ENCODE results near the gene BBLN.

BBLN gene

DNA sequence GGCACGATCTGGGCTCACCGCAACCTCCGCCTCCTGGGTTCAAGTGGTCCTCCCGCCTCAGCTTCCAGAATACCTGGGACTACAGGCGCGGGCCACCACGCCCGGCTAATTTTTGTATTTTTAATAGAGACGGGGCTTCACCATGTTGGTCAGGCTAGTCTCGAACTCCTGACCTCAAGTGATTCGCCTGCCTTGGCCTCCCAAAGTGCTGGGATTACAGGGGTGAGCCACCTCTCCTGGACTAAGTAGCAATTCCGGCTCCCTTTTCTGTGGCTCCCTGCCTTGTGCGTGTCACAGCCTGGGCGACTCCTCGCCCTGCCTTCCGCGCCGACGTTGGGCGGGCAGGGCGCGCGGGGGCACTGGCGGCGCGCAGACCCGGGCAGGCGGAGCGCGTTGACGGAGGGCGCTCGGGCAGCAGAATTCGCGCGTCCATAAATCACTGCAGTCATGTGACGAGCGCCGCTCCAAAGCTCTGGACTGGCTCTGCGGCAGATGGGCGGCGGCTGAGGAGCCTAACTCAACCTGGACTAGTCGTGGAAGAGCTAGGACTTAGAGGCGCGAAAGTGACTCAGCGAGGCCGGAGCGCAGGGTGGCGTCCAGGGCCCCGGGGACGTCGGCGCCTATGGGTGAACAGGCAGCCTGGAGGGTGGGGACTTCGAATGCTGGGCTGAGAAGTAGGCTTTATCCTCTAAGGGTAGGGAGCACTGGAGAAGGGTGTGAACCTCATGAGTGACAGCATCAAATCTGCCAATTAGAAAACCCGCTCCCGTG is 32.7 kb downstream of the BBLN start:
- DNase-seq: peak; percentile 34 to 79

DNA sequence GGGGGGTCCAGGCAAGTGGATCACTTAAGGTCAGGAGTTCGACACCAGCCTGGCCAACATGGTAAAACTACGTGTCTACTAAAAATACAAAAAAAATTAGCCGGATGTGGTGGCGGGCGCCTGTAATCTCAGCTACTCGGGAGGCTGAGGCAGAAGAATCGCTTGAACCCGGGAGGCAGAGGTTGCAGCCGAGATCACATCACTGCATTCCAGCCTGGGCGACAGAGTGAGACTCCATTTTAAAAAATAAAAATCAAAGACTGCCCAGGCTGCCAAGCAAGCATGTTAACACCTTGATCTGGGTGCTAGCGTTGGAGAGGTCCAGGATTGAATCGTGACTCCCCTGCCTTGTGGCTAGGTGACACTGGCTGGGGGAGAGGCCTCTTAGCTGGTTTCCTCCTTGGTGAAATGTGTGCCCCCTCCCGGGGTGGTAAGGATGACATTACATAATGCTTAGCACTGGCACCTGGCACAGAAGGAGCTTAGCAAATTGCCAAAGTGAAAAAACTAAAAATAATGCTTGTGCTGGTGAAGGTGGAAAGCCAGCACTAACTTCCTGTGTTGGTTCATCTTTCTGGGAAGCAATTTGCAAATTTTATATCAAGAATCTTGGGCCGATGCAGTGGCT is 33.5 kb downstream of the BBLN start:
- DNase-seq: no peak

DNA sequence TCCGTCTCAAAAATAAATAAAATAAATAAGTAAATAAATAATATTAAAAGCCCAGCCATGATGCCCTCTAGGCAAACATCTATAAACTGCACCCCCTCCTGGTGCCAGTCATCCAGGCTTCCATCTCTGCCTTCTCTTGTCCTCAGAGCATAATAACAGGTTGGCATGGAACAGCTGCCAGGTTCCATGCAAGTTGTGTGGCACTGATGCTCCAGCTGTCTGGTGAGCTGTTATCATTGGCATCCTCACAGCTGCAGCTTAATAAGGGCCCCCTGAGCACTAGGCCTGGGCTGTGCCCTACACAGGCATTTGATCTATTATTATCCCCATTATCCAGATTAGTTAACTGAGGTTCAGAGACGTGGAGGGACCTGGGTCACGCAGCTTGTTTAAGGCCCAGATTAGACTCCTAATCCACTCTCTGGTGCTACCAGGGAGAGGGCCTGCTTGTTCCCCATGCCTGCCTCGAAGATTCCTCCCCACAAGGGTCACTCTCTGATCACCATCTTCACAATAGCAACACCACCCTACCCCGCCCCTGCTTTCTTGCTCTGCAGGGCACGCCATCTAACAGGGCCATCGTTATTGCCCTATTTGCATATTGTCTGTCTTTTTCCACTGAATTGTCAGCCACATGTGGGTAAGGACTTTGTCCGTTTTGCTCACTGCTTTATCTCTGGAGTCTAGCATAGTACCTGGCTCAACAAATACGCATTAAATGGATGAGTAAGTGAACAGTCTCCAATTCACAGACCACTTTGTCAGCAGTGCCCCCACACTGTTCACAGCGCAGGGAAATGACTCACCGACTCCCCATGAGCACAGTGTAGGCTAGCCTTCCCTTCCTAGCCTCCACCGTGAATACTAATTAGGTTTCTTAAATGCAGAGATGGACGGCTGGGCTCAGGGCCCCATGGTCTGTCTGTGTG is 41.6 kb downstream of the BBLN start:
- DNase-seq: no peak

DNA sequence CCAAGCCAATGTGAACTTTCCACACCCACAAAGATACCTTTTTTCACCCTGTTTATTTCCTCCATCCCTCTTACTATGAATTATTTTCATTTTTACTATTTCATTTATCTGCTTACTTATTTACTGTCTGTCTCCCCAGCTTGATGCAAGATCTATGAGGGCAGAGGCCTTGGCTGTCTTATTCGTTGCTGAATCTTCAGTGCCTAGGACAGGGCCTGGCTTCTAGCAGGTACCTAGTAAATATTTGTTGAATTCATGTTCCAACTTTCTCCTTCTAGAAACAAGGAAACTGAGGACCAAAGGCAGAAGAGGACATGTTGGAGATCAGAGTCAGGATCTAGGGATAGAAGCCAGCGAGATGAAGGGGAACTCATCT is 42.6 kb downstream of the BBLN start:
- no peak for DNase-seq

DNA sequence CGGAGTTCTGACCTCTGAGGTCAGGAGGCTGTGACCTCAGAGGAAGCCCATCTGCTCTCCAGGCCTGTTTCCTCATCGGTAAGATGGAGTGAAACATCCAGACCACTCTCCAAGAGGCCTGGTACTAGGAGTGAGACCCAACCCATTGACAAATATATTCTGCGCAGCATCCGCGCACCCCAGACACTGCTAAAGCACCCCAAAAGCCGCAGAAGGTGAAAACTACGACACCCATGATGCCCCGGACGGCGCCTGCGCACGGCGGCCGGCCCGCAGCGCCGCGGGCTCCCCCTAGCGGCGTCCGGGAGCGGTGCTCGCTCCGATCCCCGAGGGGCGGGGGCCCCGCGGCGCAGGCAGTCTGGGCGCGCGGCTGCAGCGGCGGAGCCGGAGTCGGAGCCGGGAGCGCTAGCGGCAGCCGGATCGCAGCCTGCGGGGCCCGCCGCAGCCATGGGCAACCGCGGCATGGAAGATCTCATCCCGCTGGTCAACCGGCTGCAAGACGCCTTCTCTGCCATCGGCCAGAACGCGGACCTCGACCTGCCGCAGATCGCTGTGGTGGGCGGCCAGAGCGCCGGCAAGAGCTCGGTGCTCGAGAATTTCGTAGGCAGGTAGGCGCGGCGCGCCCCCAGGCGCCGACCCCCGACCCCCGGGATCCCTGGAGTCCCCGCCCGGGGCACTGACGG is 43.1 kb downstream of the BBLN start, which contains the start of gene DNM1:
TSS of gene DNM1 (plus strand) at position 356 of the 683 bp plus-strand sequence. CDS start at position 448, 92 bp downstream.
- DNase-seq: peak; percentile 6 to 23

DNA sequence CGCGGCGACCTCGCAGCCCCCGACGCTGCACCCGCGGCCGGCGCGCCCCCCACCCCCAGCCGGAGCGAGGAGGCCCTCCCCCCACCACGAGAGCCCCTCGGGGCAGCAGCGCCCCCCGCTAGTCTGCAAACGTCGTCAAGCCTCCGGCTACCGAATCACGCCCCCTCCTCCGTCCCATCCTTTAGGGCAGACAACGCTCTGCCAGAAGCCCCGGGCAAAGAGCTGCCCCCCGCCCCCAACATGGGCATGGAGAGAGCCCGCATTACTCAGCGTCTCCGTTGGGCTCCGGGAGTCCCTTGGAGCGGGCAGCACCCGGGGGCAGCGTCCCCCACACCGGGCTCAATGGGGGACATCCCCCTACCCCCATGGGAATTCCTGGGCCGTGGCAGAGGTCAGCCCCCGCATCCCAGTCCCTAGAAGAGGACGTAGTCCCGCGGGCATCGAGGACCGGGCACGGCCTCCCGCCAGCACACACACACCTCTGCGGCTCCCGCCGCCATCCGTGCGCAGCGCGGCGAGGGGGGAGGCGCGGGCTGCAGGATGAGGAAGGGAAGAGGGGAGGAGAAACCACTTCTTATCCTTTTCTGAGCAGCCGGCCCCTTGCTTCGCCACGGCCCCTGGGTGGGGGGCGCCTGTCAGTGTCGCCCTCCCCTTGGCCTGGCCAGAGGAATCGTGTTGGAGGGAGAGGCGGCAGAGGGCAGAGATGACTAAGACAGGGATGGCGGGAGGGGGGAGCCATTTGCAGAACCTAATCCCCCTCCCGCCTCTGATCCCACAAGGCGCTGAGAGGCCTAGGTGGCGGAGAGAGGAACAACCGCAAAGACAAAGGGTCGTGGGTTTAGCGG is 43.9 kb downstream of the BBLN start:
- no peak for DNase-seq

DNA sequence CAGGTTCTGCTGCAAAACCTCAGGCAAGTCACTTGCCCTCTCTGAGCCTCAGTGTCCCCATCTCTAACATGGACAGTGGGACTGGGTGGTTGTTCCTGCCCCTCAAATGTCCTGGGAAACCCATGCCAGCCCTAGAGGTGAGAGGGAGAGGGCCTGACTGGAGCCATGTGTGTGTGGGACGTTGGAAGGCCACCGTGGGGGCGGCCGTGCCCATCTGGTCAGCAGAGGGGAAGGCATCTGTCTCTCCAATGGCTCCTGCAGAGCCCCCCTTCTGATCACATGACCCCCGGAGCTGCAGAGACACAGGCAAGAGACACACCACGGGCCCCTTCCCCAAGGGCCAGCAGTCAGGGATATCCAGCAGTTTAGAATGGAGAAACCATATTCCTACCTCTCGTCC is 44.8 kb downstream of the BBLN start:
- DNase-seq: no peak

DNA sequence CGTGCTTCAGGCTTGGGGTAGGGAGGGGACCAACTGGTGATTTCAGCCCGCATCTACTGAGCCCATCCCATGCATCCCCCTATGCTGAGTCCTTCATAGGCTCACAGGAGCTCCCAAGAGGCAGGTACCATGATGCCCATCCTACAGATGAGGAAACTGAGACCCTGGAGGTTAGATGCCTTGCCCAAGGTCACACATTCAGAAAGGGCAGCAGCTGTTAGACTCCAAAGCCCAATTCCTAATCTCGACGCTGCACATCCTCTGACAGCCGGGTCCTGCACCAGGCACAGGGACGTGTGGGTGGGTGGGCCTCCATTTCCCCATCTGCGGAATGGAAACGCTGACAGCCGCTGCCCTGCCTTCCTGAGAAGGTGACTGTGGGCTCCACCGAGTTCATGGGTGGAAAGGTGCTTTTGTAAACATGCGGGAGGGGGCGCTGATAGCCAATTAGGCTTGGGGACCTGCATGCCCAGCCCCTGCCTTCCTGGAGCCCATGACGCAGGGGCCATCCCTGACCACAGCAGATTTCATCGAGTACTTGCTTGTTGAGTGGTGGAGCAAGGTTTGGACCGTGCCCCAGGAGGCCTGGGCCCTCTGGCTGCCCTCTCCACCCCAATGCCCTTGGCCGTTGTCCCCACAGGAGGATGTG is 45.4 kb downstream of the BBLN start:
- no peak for DNase-seq

DNA sequence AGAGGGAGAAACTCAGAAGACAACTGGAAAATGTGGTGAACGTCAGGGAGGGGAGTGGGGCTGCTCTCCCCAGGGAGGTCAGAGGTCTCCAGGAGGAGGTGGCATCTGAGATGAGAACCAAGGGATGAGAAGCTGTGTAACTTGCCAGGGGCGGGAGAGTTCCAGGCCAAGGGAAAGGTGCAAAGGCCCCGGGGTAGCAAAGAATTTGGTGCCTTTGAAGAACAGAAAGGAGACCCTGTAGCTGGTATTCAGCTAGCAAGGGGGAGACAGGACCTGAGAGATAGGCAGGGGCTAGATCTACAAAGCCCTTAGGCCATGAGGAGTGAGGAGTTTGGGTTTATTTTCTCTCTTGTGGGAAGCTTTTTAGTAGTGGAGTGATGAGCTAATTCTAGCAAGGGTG is 46.4 kb downstream of the BBLN start:
- no peak for DNase-seq

DNA sequence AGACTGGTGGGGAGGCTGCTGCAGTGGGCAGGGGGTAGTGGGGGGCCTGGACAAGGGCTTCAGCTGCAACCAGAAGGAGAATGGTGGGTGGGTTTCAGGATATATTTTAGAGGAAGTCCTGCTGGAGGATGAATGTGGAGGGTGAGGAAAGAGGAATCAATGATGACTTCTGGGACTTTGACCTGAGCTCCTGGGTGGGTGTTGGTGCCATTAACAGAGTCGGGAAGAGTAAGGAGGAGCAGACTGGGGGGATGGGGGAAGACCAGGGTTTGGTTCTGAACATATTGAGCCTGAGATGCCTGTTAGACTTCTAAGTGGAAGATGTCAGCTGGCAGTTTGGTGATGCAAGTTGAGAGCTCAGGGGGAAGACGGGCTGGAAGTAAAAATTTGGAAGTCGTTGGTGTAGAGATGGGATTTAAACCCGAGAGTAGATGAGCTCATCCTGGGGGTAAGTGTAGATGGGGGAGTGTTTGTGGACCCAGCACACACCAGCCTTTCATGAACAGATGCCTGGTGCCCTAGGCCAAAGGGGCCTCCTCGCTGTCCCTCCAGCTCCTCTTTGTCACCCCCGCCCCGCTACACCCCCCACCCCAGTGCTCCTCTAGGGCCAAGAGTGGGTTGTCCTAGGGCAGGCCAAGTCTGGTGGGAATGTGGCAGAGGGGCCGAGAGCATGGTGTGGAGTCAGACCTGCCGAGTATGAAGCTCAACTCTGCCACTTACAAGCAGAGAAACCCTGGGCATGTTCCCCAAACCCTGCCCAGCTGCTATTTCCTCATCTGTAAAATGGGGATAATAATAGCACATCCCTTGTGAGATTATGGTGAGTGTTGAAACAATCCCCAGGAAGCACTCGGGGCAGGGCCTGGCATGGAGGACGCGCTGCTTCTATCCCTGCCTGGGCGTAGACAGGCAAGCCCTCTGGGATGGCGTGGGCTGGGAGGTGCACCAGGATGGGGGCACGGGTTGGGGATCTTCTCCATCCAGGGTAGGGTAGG is 47.1 kb downstream of the BBLN start:
- DNase-seq: no peak

DNA sequence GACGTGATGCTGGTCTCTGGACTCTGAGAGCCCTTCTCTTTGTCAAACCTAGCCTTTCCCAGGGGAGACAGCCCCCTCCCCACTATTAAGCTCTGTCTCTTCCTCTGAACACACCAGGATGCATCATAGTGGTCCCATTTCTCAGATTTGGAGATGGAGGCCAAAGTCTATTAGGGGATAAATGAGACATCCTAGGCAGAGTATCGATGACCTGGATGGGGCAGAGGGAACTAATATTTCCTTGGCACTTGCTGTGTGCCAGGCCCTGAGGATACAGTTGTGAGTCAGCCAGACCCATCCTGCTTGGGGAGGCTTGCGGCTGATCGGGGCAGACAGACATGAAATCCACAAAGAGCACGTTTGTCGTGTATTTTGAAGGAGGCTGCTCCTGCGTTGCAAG is 48.3 kb downstream of the BBLN start:
- DNase-seq: no peak

DNA sequence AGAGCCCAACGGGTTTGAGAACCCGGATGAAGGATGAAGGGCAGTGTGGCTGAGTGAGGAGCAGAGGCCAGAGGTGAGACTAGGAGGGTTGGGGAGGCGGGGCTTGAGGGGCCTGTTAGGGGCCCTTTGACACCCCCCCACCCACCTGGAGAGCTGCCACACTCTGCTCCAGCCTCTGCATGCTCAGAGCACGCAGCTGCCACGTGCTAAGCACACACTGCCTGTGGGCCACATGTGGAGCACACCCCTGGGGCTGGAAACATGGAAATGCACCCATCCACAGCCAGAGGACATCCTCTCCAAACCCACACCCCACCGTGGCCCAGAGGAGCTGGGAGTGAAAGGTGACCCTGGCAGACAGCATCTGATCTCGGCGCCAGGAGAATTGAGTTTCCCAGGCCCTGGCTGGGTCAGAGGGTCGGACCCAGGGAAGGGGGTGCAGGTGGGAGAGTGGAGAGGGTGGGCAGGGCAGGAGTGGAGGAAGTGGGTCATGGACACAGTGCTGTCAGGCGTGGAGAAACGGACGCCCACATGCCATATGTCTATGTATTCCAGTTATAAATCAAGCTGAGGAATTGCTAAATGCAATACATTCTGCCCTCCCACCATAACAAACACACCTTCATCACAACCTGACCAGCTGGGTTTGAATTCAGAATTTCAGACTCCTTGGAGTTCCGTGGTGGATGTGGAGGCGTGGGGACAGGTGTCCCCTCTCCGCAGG is 49.0 kb downstream of the BBLN start:
- no peak for DNase-seq

DNA sequence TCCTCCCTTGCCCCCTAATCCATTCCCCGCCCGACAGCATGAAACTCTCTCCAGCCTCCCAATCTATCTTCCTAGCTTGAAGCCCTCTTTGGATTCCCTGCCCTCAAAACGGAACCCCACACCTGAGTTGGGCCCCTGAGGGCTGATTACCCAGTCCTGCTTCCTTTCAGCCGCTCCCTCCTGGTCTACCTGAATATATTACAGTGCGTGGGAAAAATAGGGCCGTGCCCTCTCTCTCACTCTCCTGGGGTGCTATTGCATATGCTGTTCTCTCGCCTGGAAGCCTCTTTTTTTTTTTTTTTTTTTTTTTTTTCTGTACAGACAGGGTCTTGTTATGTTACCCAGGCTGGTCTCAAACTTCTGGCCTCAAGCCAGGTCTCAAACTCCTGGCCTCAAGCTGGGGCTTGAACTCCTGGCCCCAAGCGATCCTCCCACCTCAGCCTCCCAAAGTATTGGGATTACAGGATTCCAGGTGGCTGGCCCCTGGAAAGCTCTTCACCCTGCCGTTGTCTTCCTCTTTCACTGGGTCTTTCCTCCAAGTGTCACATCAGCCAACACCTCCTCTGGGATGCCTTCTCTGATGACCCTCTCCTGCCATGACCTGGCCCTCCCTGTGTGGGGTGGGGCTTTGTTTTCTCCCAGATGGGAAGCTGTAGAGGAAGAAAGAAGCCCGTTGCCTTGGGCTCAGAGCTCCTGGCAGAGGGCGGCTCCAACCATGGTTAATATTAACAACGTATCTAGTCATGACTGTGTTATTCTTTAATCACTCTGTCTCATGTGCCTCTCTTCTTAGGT is 51.3 kb downstream of the BBLN start:
- DNase-seq: no peak

DNA sequence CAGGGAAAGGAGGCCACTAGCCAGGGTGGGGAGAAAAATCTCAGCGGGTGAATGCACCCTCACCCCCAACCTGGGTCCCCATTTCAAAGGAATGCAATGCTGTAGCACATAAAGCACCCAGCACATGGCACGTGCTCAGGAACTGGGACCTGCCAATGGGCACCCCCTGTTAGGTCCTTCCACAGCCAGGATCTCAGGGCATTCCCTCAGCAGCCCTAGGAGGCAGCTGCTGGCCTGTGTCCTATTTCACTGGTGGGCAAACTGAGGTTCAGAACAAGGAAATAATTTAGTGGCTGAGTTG is 51.9 kb downstream of the BBLN start:
- DNase-seq: no peak
